SIG-M5 treated with dmso at 0.1 percent for 504 hours (cell line): ENCODE measurements around the gene INO80C.
"Not testable (repeated sequence)": the region's sequence is repeated elsewhere in the genome, so short reads cannot be mapped to it uniquely, and the experiment has no call there.

Experiments used
- DNase-seq: peaks from one replicate; lab custom pipeline; 2025; ENCODE audit not compliant: unreplicated experiment; lab: John Stamatoyannopoulos, UW

INO80C gene

GRCh38 chr18:35489913-35490490 lies 7.8 kb downstream of the INO80C start:
- no peak for DNase-seq

- DNase-seq = not testable (repeated sequence)
Observed at GRCh38 chr18:35489281-35489680, 8.5 kb downstream of the INO80C start.

GRCh38 chr18:35488396-35488795 lies 9.4 kb downstream of the INO80C start:
- not testable (repeated sequence) for DNase-seq

- not testable (repeated sequence) for DNase-seq
Observed at GRCh38 chr18:35487525-35487924, 10.2 kb downstream of the INO80C start.

- no peak for DNase-seq
Observed at GRCh38 chr18:35485852-35486251, 11.9 kb downstream of the INO80C start.

- no peak for DNase-seq
Observed at GRCh38 chr18:35484034-35484433, 13.7 kb downstream of the INO80C start.

- DNase-seq = no peak
Observed at GRCh38 chr18:35481960-35482366, 15.8 kb downstream of the INO80C start.

GRCh38 chr18:35479911-35480586 lies 17.7 kb downstream of the INO80C start:
- DNase-seq = no peak

- DNase-seq = peak; percentile 80
Observed at GRCh38 chr18:35478520-35479435, 19.0 kb downstream of the INO80C start.

GRCh38 chr18:35477974-35478373 lies 19.8 kb downstream of the INO80C start:
- no peak for DNase-seq

- peak; percentile 47 for DNase-seq
Observed at GRCh38 chr18:35477497-35477896, 20.3 kb downstream of the INO80C start.

GRCh38 chr18:35474884-35475283 lies 22.9 kb downstream of the INO80C start:
- DNase-seq = no peak

GRCh38 chr18:35473562-35473961 lies 24.2 kb downstream of the INO80C start:
- DNase-seq = no peak

GRCh38 chr18:35470435-35470834 lies 27.3 kb downstream of the INO80C start:
- no peak for DNase-seq

- DNase-seq = no peak
Observed at GRCh38 chr18:35469725-35470124, 28.0 kb downstream of the INO80C start.

- no peak for DNase-seq
Observed at GRCh38 chr18:35468711-35469110, 29.0 kb downstream of the INO80C start.

- DNase-seq = no peak
Observed at GRCh38 chr18:35467624-35468016, 30.1 kb downstream of the INO80C start.

GRCh38 chr18:35466815-35467623 lies 30.7 kb downstream of the INO80C start:
- DNase-seq = no peak

- DNase-seq = no peak
Observed at GRCh38 chr18:35466334-35466733, 31.4 kb downstream of the INO80C start.

GRCh38 chr18:35465329-35465728 lies 32.4 kb downstream of the INO80C start:
- no peak for DNase-seq

- DNase-seq = peak; percentile 63
Observed at GRCh38 chr18:35464831-35465279, 32.9 kb downstream of the INO80C start.
